ENCODE measurements around the gene MAD1L1.

Gene MAD1L1

GRCh38 chr7:2118630-2119190 lies 114.0 kb downstream of the MAD1L1 start:
- Histone ChIP-seq H3K4me3 (ENCODE audit: low read depth, low read length) (no peak overlapping the region), H3K9ac (ENCODE audit: low read depth, low read length) (no peak overlapping the region), H3K9me3 (ENCODE audit: control insufficient read depth, insufficient read depth, low read length) (no peaks in the 10 kb centered on the region), H3K27ac (ENCODE audit: low read depth, low read length) (no peak overlapping the region), H3K4me1 (ENCODE audit: control insufficient read depth, insufficient read depth, low read length) (no peaks in the 10 kb centered on the region), H3K36me3 (ENCODE audit: control insufficient read depth, insufficient read depth, low read length) (0 out of 2 replicates have a peak, but pooled peaks cover 10% of the 10 kb centered on the region), H3K27me3 (ENCODE audit: control insufficient read depth, insufficient read depth, low read length) (no peaks in the 10 kb centered on the region)

- no peak overlapping the region for H3K27ac ChIP-seq (ENCODE audit: low read depth, low read length)
- H3K36me3 ChIP-seq (ENCODE audit: control insufficient read depth, insufficient read depth, low read length) = 0 out of 2 replicates have a peak, but pooled peaks cover 10% of the 10 kb centered on the region
- no peak overlapping the region for H3K9ac ChIP-seq (ENCODE audit: low read depth, low read length)
- no peaks in the 10 kb centered on the region for H3K27me3 ChIP-seq (ENCODE audit: control insufficient read depth, insufficient read depth, low read length)
- no peaks in the 10 kb centered on the region for H3K9me3 ChIP-seq (ENCODE audit: control insufficient read depth, insufficient read depth, low read length)
- no peaks in the 10 kb centered on the region for H3K4me1 ChIP-seq (ENCODE audit: control insufficient read depth, insufficient read depth, low read length)
- no peak overlapping the region for H3K4me3 ChIP-seq (ENCODE audit: low read depth, low read length)
Observed at GRCh38 chr7:2118056-2118455, 114.7 kb downstream of the MAD1L1 start.

GRCh38 chr7:2117646-2118045 lies 115.1 kb downstream of the MAD1L1 start:
- Histone ChIP-seq H3K27ac (ENCODE audit: low read depth, low read length) (no peak overlapping the region), H3K36me3 (ENCODE audit: control insufficient read depth, insufficient read depth, low read length) (0 out of 2 replicates have a peak, but pooled peaks cover 10% of the 10 kb centered on the region), H3K9me3 (ENCODE audit: control insufficient read depth, insufficient read depth, low read length) (no peaks in the 10 kb centered on the region), H3K27me3 (ENCODE audit: control insufficient read depth, insufficient read depth, low read length) (no peaks in the 10 kb centered on the region), H3K9ac (ENCODE audit: low read depth, low read length) (no peak overlapping the region), H3K4me1 (ENCODE audit: control insufficient read depth, insufficient read depth, low read length) (no peaks in the 10 kb centered on the region), H3K4me3 (ENCODE audit: low read depth, low read length) (no peak overlapping the region)

- Histone ChIP-seq H3K36me3 (ENCODE audit: control insufficient read depth, insufficient read depth, low read length) (0 out of 2 replicates have a peak, but pooled peaks cover 10% of the 10 kb centered on the region), H3K27ac (ENCODE audit: low read depth, low read length) (no peak overlapping the region), H3K4me1 (ENCODE audit: control insufficient read depth, insufficient read depth, low read length) (no peaks in the 10 kb centered on the region)
Observed at GRCh38 chr7:2116989-2117591, 115.7 kb downstream of the MAD1L1 start.

GRCh38 chr7:2116448-2116810 lies 116.3 kb downstream of the MAD1L1 start:
- no peaks in the 10 kb centered on the region for H3K9me3 ChIP-seq (ENCODE audit: control insufficient read depth, insufficient read depth, low read length)
- 0 out of 2 replicates have a peak, but pooled peaks cover 7% of the 10 kb centered on the region for H3K36me3 ChIP-seq (ENCODE audit: control insufficient read depth, insufficient read depth, low read length)
- no peak overlapping the region for H3K27ac ChIP-seq (ENCODE audit: low read depth, low read length)
- no peak overlapping the region for H3K4me3 ChIP-seq (ENCODE audit: low read depth, low read length)
- no peaks in the 10 kb centered on the region for H3K4me1 ChIP-seq (ENCODE audit: control insufficient read depth, insufficient read depth, low read length)
- H3K9ac ChIP-seq (ENCODE audit: low read depth, low read length) = no peak overlapping the region
- H3K27me3 ChIP-seq (ENCODE audit: control insufficient read depth, insufficient read depth, low read length) = no peaks in the 10 kb centered on the region

More at GRCh38 chr7:2116989-2117591, 115.7 kb downstream of the MAD1L1 start:
- Histone ChIP-seq H3K9me3 (ENCODE audit: control insufficient read depth, insufficient read depth, low read length) (no peaks in the 10 kb centered on the region), H3K4me3 (ENCODE audit: low read depth, low read length) (no peak overlapping the region), H3K9ac (ENCODE audit: low read depth, low read length) (no peak overlapping the region), H3K27me3 (ENCODE audit: control insufficient read depth, insufficient read depth, low read length) (no peaks in the 10 kb centered on the region)

GRCh38 chr7:2115760-2116447 lies 116.8 kb downstream of the MAD1L1 start:
- Histone ChIP-seq H3K27ac (ENCODE audit: low read depth, low read length) (no peak overlapping the region), H3K27me3 (ENCODE audit: control insufficient read depth, insufficient read depth, low read length) (no peaks in the 10 kb centered on the region), H3K4me1 (ENCODE audit: control insufficient read depth, insufficient read depth, low read length) (no peaks in the 10 kb centered on the region; the same call in 1 of the 2 replicates), H3K9me3 (ENCODE audit: control insufficient read depth, insufficient read depth, low read length) (no peaks in the 10 kb centered on the region), H3K4me3 (ENCODE audit: low read depth, low read length) (no peak overlapping the region), H3K36me3 (ENCODE audit: control insufficient read depth, insufficient read depth, low read length) (0 out of 2 replicates have a peak, but pooled peaks cover 7% of the 10 kb centered on the region), H3K9ac (ENCODE audit: low read depth, low read length) (no peak overlapping the region)

GRCh38 chr7:2114926-2115759 lies 117.6 kb downstream of the MAD1L1 start:
- no peaks in the 10 kb centered on the region for H3K27me3 ChIP-seq (ENCODE audit: control insufficient read depth, insufficient read depth, low read length)
- H3K36me3 ChIP-seq (ENCODE audit: control insufficient read depth, insufficient read depth, low read length) = 0 out of 2 replicates have a peak, but pooled peaks cover 7% of the 10 kb centered on the region
- no peak overlapping the region for H3K4me3 ChIP-seq (ENCODE audit: low read depth, low read length)
- H3K9ac ChIP-seq (ENCODE audit: low read depth, low read length) = no peak overlapping the region
- peaks cover 6% of the 10 kb centered on the region; the same call in 1 of the 2 replicates for H3K4me1 ChIP-seq (ENCODE audit: control insufficient read depth, insufficient read depth, low read length)
- no peaks in the 10 kb centered on the region for H3K9me3 ChIP-seq (ENCODE audit: control insufficient read depth, insufficient read depth, low read length)
- no peak overlapping the region for H3K27ac ChIP-seq (ENCODE audit: low read depth, low read length)

GRCh38 chr7:2114052-2114451 lies 118.7 kb downstream of the MAD1L1 start:
- no peaks in the 10 kb centered on the region for H3K27me3 ChIP-seq (ENCODE audit: control insufficient read depth, insufficient read depth, low read length)
- H3K9ac ChIP-seq (ENCODE audit: low read depth, low read length) = no peak overlapping the region
- no peak overlapping the region for H3K27ac ChIP-seq (ENCODE audit: low read depth, low read length)
- peaks cover 6% of the 10 kb centered on the region; the same call in 1 of the 2 replicates for H3K4me1 ChIP-seq (ENCODE audit: control insufficient read depth, insufficient read depth, low read length)
- H3K4me3 ChIP-seq (ENCODE audit: low read depth, low read length) = no peak overlapping the region
- no peaks in the 10 kb centered on the region for H3K9me3 ChIP-seq (ENCODE audit: control insufficient read depth, insufficient read depth, low read length)
- 0 out of 2 replicates have a peak, but pooled peaks cover 7% of the 10 kb centered on the region for H3K36me3 ChIP-seq (ENCODE audit: control insufficient read depth, insufficient read depth, low read length)

GRCh38 chr7:2112261-2113198 lies 120.2 kb downstream of the MAD1L1 start:
- Histone ChIP-seq H3K36me3 (ENCODE audit: control insufficient read depth, insufficient read depth, low read length) (0 out of 2 replicates have a peak, but pooled peaks cover 7% of the 10 kb centered on the region), H3K27me3 (ENCODE audit: control insufficient read depth, insufficient read depth, low read length) (no peaks in the 10 kb centered on the region), H3K27ac (ENCODE audit: low read depth, low read length) (no peak overlapping the region), H3K9ac (ENCODE audit: low read depth, low read length) (no peak overlapping the region), H3K4me1 (ENCODE audit: control insufficient read depth, insufficient read depth, low read length) (peaks cover 6% of the 10 kb centered on the region), H3K4me3 (ENCODE audit: low read depth, low read length) (no peak overlapping the region), H3K9me3 (ENCODE audit: control insufficient read depth, insufficient read depth, low read length) (no peaks in the 10 kb centered on the region)

- H3K27me3 ChIP-seq (ENCODE audit: control insufficient read depth, insufficient read depth, low read length) = no peaks in the 10 kb centered on the region
- H3K27ac ChIP-seq (ENCODE audit: low read depth, low read length) = no peak overlapping the region
- 0 out of 2 replicates have a peak, but pooled peaks cover 7% of the 10 kb centered on the region for H3K36me3 ChIP-seq (ENCODE audit: control insufficient read depth, insufficient read depth, low read length)
- no peak overlapping the region for H3K9ac ChIP-seq (ENCODE audit: low read depth, low read length)
- no peak overlapping the region for H3K4me3 ChIP-seq (ENCODE audit: low read depth, low read length)
- peaks cover 6% of the 10 kb centered on the region for H3K4me1 ChIP-seq (ENCODE audit: control insufficient read depth, insufficient read depth, low read length)
- H3K9me3 ChIP-seq (ENCODE audit: control insufficient read depth, insufficient read depth, low read length) = no peaks in the 10 kb centered on the region
Observed at GRCh38 chr7:2111568-2111967, 121.2 kb downstream of the MAD1L1 start.
